CD4-positive, alpha-beta T cell treated with Interleukin-2 at 100 ng/mL for 4 hours (primary cell): ENCODE data around the gene ADAM15.

ENCODE experiments used
- DNase-seq: peaks from one replicate; pipeline ENCODE4 v3.0.0-alpha.2; 2020; ENCODE audit warnings: low spot score

The ADAM15 gene

GRCh38 chr1:155052439-155053395 is 1.6 kb downstream of the ADAM15 start:
- DNase-seq, result no peak

- DNase-seq, result no peak
These were observed 2.5 kb downstream of the ADAM15 start for GRCh38 chr1:155053531-155054105.

DNA sequence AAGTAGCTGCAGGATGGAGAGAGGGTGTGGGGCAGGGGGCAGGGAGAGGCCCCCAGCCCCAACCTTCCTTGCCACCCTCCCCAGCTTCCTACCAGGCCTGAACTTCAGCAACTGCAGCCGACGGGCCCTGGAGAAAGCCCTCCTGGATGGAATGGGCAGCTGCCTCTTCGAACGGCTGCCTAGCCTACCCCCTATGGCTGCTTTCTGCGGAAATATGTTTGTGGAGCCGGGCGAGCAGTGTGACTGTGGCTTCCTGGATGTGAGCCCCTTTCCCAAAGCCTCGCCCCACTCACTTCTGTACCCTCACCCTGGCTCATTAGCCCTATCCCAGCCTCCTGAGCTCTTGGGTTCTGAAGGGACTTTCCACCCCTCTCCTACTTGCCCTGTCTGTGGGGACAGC is 6.0 kb downstream of the ADAM15 start:
- DNase-seq, result no peak

GRCh38 chr1:155057788-155058211 is 6.7 kb downstream of the ADAM15 start:
- no peak for DNase-seq

GRCh38 chr1:155060736-155061135 is 9.6 kb downstream of the ADAM15 start:
- DNase-seq, result no peak

GRCh38 chr1:155061381-155062150 is 10.4 kb downstream of the ADAM15 start:
- peak; percentile 97 for DNase-seq

DNA sequence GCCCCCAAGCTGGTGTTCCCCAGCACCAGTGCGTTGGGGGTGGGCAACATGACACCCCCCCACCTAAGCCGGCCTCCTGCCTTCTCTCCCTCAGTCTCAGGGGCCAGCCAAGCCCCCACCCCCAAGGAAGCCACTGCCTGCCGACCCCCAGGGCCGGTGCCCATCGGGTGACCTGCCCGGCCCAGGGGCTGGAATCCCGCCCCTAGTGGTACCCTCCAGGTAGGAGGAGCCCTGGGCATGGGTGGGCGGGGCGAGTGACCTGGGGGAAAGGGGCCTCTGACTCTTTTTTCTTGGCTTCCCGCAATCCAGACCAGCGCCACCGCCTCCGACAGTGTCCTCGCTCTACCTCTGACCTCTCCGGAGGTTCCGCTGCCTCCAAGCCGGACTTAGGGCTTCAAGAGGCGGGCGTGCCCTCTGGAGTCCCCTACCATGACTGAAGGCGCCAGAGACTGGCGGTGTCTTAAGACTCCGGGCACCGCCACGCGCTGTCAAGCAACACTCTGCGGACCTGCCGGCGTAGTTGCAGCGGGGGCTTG is 11.1 kb downstream of the ADAM15 start:
- no peak for DNase-seq

DNA sequence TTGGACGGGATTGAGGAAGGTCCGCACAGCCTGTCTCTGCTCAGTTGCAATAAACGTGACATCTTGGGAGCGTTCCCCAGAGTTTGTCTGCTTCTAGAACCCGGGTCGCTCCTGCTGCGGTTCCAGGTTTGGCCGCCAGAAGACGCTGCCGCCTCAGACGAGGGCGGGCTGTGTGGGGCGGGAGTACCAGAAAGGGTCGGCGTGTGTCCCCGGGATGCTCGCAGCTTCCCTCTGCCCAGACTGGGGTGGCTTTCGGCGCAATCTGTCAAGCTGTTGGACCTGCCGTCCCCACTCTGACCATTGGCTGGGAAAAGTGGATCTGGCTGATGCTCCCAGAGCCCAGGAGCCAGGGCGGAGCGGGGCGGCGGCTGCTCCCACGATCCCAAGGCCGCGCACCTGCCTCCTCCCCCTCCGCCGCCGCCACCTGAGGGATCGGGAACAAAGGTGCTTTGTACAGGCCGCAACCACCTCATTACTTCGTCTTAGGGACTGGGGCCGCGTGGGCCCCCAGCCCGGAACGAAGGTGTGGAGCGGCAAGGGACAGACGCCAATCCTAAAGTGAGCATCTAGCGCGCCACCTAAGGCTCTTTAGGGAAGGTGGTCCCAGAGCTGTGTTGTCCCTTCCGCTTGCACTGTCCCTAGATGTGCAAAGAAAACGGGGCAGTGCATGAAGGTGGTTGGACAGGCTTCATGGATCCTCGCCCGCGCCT is 11.7 kb downstream of the ADAM15 start:
- DNase-seq, result peak; percentile 75

- peak; percentile 85 for DNase-seq
These were observed 12.5 kb downstream of the ADAM15 start, which contains the start of gene EFNA4 for GRCh38 chr1:155063550-155064110. Gene EFNA4, plus strand, starts transcription at chr1:155063740. Its CDS starts 84 bp downstream, at chr1:155063824.

- no peak for DNase-seq
These were observed 13.2 kb downstream of the ADAM15 start for GRCh38 chr1:155064111-155064831.

DNA sequence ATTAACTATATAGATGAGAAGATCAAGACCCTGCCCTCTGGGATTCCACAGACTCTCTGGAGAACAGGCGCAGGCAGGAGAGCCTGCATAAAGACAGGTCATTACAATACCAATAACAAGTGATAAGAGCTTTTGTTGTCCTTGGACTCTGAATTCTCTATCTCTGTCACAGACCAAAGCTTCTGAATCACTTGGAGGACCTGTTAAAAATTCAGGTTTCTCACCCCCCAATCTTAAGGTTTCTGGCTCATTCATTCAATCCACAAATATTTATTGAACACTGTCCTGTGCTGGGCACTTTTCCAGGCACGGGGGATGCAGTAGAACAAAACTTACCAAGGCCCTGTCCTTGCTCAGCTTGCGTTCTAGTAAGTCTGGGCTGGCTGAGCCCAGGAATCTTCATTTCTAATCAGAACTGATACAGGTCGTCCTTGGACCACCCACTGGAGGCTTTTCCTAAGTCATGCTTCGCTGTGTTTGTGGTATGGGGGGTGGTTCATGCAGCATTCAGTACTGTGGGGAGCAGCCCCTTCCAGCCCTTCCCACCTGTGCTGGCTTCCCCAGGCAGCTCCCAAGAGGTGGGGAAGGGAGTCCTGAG is 13.8 kb downstream of the ADAM15 start:
- DNase-seq, result no peak

DNA sequence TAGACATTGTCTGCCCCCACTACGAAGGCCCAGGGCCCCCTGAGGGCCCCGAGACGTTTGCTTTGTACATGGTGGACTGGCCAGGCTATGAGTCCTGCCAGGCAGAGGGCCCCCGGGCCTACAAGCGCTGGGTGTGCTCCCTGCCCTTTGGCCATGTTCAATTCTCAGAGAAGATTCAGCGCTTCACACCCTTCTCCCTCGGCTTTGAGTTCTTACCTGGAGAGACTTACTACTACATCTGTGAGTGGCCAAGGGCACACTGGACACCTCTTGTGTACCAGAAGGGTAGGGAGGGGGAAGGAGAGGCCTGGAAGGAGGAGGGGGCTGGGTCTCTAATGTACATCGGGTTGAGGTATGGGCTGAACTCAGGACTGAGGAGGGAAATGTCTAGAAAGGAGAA is 15.7 kb downstream of the ADAM15 start:
- DNase-seq, result no peak

- no peak for DNase-seq
These were observed 17.5 kb downstream of the ADAM15 start for GRCh38 chr1:155068599-155068998.

DNA sequence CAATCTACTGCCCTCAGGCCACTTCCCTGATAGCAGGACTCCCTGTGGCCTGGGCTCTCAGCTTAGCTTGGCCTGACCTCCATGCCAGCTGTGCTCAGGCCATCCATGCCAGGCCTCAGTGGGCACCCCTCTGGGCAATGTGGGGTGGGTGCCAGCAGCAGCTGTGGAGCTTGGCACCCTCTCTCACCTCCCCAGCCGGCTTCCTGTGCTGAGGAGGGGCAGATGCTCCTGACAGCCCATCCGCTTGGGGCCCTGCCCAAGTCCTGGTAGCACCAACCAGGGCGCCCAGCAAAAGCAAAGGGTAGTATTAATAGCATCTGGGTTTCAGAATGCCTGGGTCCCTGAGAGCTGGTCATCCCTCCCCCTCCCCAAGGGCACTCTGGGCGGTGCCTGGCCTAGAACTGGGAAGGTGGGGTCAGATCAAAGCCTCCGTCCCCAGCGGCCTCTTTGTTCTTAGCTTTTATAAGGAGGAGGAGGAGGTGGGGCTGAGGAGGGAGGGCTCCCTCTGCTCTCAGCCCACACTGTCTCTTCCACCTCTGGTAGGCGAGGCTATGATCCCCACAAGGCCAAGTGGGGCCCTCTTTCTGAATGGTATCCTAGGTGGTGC is 18.5 kb downstream of the ADAM15 start:
- DNase-seq, result no peak

DNA sequence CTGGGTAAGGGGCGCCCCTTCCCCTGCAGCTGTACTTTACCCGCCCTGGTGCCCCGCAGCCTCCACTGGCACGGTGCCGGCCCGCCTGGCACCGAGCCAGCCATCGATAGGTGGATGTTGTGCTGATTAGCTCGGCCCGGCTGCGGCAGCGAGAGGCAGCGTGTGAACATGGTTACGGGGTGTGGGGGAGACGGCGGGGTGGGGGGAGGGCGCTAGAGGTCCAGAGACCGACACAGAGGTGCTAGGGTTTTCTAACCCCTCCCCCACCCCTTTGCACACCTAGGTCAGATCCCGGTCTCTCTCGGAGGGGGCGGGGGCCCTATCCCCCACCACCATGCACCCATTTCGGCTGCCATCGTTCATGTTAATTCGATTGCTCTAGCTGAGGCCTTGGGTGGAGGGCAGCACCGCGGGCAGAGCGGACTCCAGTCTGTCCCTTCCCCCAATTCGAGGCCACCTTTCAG is 19.1 kb downstream of the ADAM15 start:
- no peak for DNase-seq

GRCh38 chr1:155070721-155071569 is 19.8 kb downstream of the ADAM15 start:
- peak; percentile 73 for DNase-seq

DNA sequence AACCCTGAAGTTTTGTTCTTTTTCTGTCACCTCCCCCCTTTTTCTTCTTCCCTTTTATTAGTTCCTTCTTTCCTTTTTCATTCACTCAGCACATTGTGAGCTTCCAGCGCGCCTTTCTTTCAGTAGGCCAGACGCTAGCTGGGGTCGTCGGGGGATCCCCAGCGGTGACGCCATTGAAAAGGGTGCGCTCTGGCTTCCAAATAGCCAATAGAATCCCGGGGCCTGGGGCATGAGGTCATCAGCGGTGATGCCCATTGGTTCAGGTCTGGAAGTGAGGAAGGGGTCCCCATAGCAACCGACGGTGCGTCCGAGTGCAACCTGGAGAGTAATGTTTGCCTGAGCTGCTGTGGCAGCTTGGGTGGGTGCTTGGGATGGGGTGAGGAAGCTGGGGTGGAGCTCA is 20.6 kb downstream of the ADAM15 start:
- no peak for DNase-seq

DNA sequence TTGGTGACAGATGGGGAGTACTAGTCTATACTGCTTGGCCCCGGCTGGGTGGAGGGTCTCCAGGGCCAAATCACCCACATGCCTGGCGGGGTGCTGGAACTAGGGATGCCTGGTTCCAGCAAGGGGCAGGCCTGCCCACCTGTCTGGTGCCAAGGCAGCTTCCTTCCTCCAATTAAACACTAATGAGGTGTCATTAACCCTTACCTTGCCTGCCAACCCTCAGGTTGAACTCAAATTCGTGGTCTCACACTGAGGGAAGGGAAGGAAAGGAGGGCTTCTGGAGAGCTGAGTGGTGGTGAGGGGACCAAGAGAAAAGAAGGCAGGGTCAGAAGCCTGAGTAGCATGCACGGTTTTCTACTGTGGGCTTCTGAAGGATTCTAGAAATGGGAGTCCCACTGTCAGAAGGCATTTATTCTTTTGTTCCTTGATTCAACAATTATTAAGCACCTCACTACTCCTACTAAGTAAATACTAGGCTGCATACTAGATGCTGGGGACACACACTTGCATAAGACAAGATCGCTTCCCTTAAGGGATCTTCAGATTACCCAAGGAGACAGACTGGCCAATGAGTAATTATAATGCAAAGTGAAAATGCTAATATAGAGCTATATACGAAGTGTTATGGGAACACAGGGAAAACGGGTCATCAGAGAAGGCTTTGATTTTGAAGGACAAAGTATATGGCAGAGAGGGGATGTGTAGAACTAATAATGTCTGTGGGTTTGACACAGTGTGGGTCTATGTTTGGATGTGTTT is 21.6 kb downstream of the ADAM15 start:
- DNase-seq, result no peak
